Suprapubic skin (tissue), 4 donors: ENCODE measurements around the gene MAP6. TPM values are rescaled to one million over a fixed set of nuclear protein-coding genes. Genes with fewer than 3 reads are reported as not detected.
A peak's percentile ranks its signal among the peaks of the same experiment; 100 is the strongest.

Experiments
- DNase-seq, 2 donors: peaks; one replicate each; pipeline ENCODE4 v3.0.0-alpha.2; 2019; ENCODE audit warnings: low spot score in 2 of 2
- H3K27ac ChIP-seq: fragments of 200-600 bp; sonication (generic); one replicate; pipeline ENCODE4 v1.5.1; 2019
- H3K27me3 ChIP-seq: fragments of 200-600 bp; sonication (generic); one replicate; pipeline ENCODE4 v1.5.1; 2019
- H3K36me3 ChIP-seq: fragments of 200-600 bp; sonication (generic); one replicate; pipeline ENCODE4 v1.5.1; 2019
- H3K4me1 ChIP-seq: fragments of 200-600 bp; sonication (generic); one replicate; pipeline ENCODE4 v1.5.1; 2019
- H3K4me3 ChIP-seq: fragments of 200-600 bp; sonication (generic); one replicate; pipeline ENCODE4 v1.5.1; 2019; ENCODE audit warnings: mild to moderate bottlenecking
- H3K9me3 ChIP-seq: fragments of 200-600 bp; sonication (generic); one replicate; pipeline ENCODE4 v1.5.1; 2019
- CTCF ChIP-seq, 2 donors: fragments of 200-600 bp in 1 of 2; fragments of 450-650 bp in 1 of 2; sonication (generic) in 1 of 2; IDR thresholded peaks; one replicate each; pipeline ENCODE4 v1.5.1; 2016 to 2019; ENCODE audit warnings: antibody characterized with exemption in 2 of 2, mild to moderate bottlenecking in 1 of 2, moderate library complexity in 1 of 2
- EP300 ChIP-seq: sonication (generic); formaldehyde crosslinking; IDR thresholded peaks from one replicate; pipeline ENCODE4 v1.6.1; 2017; ENCODE audit warnings: antibody characterized with exemption
- POLR2A ChIP-seq, 2 donors: fragments of 450-650 bp; IDR thresholded peaks; one replicate each; pipeline ENCODE4 v1.6.1; 2017; ENCODE audit warnings: antibody characterized with exemption in 2 of 2, mild to moderate bottlenecking in 2 of 2, moderate library complexity in 2 of 2
- POLR2AphosphoS5 ChIP-seq, 3 donors: sonication (generic); formaldehyde crosslinking; IDR thresholded peaks; one replicate each; pipeline ENCODE4 v1.6.1; 2017; ENCODE audit warnings: antibody characterized with exemption in 3 of 3
- WGBS: methylation state at CpG from one replicate; pipeline ENCODE4 v1.1.5; 2018; 5-methylcytosine and 5-hydroxymethylcytosine counted together
- total RNA-seq, 4 donors: library from RNA; depleted of rRNA; stranded (reverse); fragments of >200 nt; gene quantifications; one replicate each; pipeline ENCODE4 v1.1.0, GENCODE V29; 2016

The MAP6 gene
- total RNA-seq, 4 donors from 2014 or later, result 2.7 to 11.0 (median 4.6) TPM

DNA sequence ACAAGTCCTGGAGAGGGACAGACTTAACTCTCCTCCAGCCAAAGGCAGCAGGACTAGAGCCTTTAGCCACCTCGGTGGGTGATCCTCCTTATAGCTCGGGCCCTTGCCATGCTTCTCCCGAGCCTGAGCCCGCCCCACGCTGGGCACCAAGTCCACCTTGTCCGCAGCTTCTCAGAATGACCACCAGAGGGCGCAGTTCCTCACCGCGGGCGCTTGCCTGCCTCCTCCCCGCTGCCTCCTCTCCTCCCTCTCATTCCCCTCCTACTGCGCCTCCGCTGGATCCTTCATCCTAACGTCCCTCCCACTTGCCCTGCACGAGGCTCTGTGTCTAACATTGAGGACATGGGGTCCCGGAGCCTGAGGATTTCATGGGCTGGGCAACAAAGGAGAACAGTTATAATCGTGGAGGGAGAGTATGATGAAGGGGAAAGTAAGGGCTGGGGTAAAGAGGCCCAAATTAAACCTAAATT, 37.5 kb upstream of the MAP6 start:
- DNase-seq, result peak in 1 of 2 donors; percentile 79
- H3K4me3 ChIP-seq, result no peak overlapping the region
- peak; percentile 53 to 90 for TF ChIP-seq CTCF (IDR thresholded peaks at IDR 0.05)
- no peak for TF ChIP-seq EP300
- no peak for TF ChIP-seq POLR2A (IDR thresholded peaks at IDR 0.05)
- no peaks in the 10 kb centered on the region for H3K9me3 ChIP-seq
- 12% methylated on average over 14 of the region's 17 CpGs for WGBS
- no peaks in the 10 kb centered on the region for H3K36me3 ChIP-seq
- H3K4me1 ChIP-seq, result no peaks in the 10 kb centered on the region
- H3K27ac ChIP-seq, result no peak overlapping the region
- no peaks in the 10 kb centered on the region for H3K27me3 ChIP-seq

DNA sequence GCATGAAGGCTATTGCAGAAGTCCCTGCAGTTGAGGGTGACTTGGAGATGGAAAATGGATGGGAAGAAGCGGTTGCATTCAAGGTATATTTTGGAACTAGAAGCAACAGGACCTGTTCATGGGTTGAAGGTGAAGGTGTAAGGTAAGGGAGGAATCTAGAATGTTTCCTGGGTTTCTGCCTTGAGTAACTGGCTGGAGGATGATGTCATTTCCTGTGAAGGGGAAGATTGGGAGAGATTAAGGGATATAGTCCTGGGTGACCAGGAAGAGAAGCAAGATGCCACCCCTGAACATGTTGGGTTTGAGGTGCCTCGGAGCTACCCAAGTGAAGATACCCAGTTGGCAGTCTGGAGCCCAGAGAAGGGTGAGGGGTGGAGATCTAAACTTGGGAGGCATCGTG, 36.7 kb upstream of the MAP6 start:
- TF ChIP-seq POLR2AphosphoS5 (IDR thresholded peaks at IDR 0.05) (no peak), CTCF (IDR thresholded peaks at IDR 0.05) (no peak), EP300 (no peak), POLR2A (IDR thresholded peaks at IDR 0.05) (no peak)
- DNase-seq, result no peak
- Histone ChIP-seq H3K36me3 (no peaks in the 10 kb centered on the region), H3K4me3 (no peak overlapping the region), H3K27ac (no peak overlapping the region), H3K4me1 (no peaks in the 10 kb centered on the region), H3K9me3 (no peaks in the 10 kb centered on the region), H3K27me3 (no peaks in the 10 kb centered on the region)
- WGBS, result 87% methylated on average over 3 of the region's 3 CpGs

DNA sequence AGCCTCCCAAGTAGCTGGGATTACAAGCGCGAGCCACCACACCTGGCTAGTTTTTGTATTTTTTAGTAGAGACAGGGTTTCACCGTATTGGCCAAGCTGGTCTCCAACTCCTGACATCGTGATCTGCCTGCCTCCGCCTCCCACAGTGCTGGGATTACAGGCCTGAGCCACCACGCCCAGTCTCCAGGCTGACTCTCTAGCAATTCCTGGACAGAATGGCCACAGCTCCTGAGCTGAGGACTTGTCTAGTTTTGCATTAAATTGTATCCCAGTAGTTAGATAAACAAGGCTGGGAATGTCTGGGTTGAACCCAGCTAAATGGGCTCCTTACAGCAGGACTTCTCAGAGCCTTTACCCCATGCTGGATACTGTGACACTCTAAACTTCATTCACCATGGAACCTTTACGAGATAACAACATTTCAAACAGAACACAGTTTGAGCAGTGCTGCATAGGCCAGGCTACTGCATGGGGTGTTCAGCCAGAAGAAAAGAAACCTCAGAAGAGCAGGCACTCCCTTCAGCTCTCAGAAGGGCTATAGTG, 34.9 kb upstream of the MAP6 start:
- H3K27ac ChIP-seq, result no peak overlapping the region
- no peak overlapping the region for H3K4me3 ChIP-seq
- H3K27me3 ChIP-seq, result no peaks in the 10 kb centered on the region
- H3K9me3 ChIP-seq, result no peaks in the 10 kb centered on the region
- DNase-seq, result no peak
- 88% methylated on average over 7 of the region's 7 CpGs for WGBS
- H3K36me3 ChIP-seq, result no peaks in the 10 kb centered on the region
- no peaks in the 10 kb centered on the region for H3K4me1 ChIP-seq
- TF ChIP-seq CTCF (IDR thresholded peaks at IDR 0.05) (no peak), EP300 (no peak), POLR2A (IDR thresholded peaks at IDR 0.05) (no peak), POLR2AphosphoS5 (IDR thresholded peaks at IDR 0.05) (no peak)

GRCh38 chr11:75700940-75701339, 32.1 kb upstream of the MAP6 start:
- Histone ChIP-seq H3K27ac (no peak overlapping the region), H3K4me1 (no peaks in the 10 kb centered on the region), H3K27me3 (no peaks in the 10 kb centered on the region), H3K9me3 (no peaks in the 10 kb centered on the region), H3K4me3 (no peak overlapping the region), H3K36me3 (no peaks in the 10 kb centered on the region)
- DNase-seq, result no peak
- TF ChIP-seq POLR2A (IDR thresholded peaks at IDR 0.05), result no peak
- no peak for TF ChIP-seq EP300
- TF ChIP-seq POLR2AphosphoS5 (IDR thresholded peaks at IDR 0.05), result no peak
- TF ChIP-seq CTCF (IDR thresholded peaks at IDR 0.05), result no peak
- WGBS, result 52% methylated on average over 2 of the region's 2 CpGs

GRCh38 chr11:75697906-75698581, 29.2 kb upstream of the MAP6 start:
- TF ChIP-seq POLR2A (IDR thresholded peaks at IDR 0.05), result no peak
- no peak for TF ChIP-seq EP300
- no peak for TF ChIP-seq CTCF (IDR thresholded peaks at IDR 0.05)
- no peak for TF ChIP-seq POLR2AphosphoS5 (IDR thresholded peaks at IDR 0.05)
- WGBS, result 62% methylated on average over 4 of the region's 4 CpGs
- no peak for DNase-seq
- no peak overlapping the region for H3K27ac ChIP-seq
- no peaks in the 10 kb centered on the region for H3K4me1 ChIP-seq
- H3K36me3 ChIP-seq, result no peaks in the 10 kb centered on the region
- H3K9me3 ChIP-seq, result no peaks in the 10 kb centered on the region
- no peak overlapping the region for H3K4me3 ChIP-seq
- H3K27me3 ChIP-seq, result no peaks in the 10 kb centered on the region
